Osteocyte (in vitro differentiated cells): ENCODE data around the gene RAPGEF2. TPM values are rescaled to one million over a fixed set of nuclear protein-coding genes. Genes with fewer than 3 reads are reported as not detected.
A peak's percentile ranks its signal among the peaks of the same experiment; 100 is the strongest.
"Not testable (repeated sequence)": the region's sequence is repeated elsewhere in the genome, so short reads cannot be mapped to it uniquely, and the experiment has no call there.

Experiments used
- DNase-seq: peaks from one replicate; pipeline ENCODE4 v3.0.0; 2021; ENCODE audit warnings: mixed read lengths; ENCODE audit not compliant: unreplicated experiment; ENCODE audit errors: extremely low spot score
- H3K27ac Mint-ChIP-seq: one replicate; pipeline ENCODE4 v1.8.0; 2021; ENCODE audit warnings: mild to moderate bottlenecking, mixed read lengths; ENCODE audit not compliant: unreplicated experiment
- H3K27me3 Mint-ChIP-seq: one replicate; pipeline ENCODE4 v1.8.0; 2021; ENCODE audit warnings: mixed read lengths; ENCODE audit not compliant: unreplicated experiment
- H3K36me3 Mint-ChIP-seq: one replicate; pipeline ENCODE4 v1.8.0; 2021; ENCODE audit warnings: mixed read lengths; ENCODE audit not compliant: unreplicated experiment
- H3K4me1 Mint-ChIP-seq: one replicate; pipeline ENCODE4 v1.8.0; 2021; ENCODE audit warnings: mixed read lengths; ENCODE audit not compliant: unreplicated experiment
- H3K4me3 Mint-ChIP-seq: one replicate; pipeline ENCODE4 v1.8.0; 2021; ENCODE audit warnings: mild to moderate bottlenecking, moderate library complexity, mixed read lengths; ENCODE audit not compliant: unreplicated experiment
- H3K9me3 Mint-ChIP-seq: one replicate; pipeline ENCODE4 v1.8.0; 2021; ENCODE audit warnings: mixed read lengths; ENCODE audit not compliant: unreplicated experiment
- CTCF ChIP-seq: fragments of 200-600 bp; sonication (generic); IDR thresholded peaks from 2 replicates; pipeline ENCODE4 v1.5.0; 2021; ENCODE audit warnings: antibody characterized with exemption, mild to moderate bottlenecking, moderate library complexity
- total RNA-seq: library from RNA; stranded (reverse); gene quantifications from 2 replicates; pipeline ENCODE4 v1.2.1, GENCODE V29; 2021

Gene RAPGEF2
- total RNA-seq, 1 donor from 2014 or later = 22.7 TPM

GRCh38 chr4:159305129-159305528 lies 202.2 kb downstream of the RAPGEF2 start:
- no peaks in the 10 kb centered on the region for H3K27me3 Mint-ChIP-seq
- H3K36me3 Mint-ChIP-seq = peaks cover 14% of the 10 kb centered on the region
- no peak overlapping the region for H3K27ac Mint-ChIP-seq
- H3K9me3 Mint-ChIP-seq = peaks cover 17% of the 10 kb centered on the region
- no peak for TF ChIP-seq CTCF
- DNase-seq = no peak
- no peak overlapping the region for H3K4me3 Mint-ChIP-seq
- peaks cover 16% of the 10 kb centered on the region for H3K4me1 Mint-ChIP-seq

- H3K27ac Mint-ChIP-seq = no peak overlapping the region
- peaks cover 16% of the 10 kb centered on the region for H3K4me1 Mint-ChIP-seq
- H3K36me3 Mint-ChIP-seq = peaks cover 14% of the 10 kb centered on the region
- TF ChIP-seq CTCF = no peak
- no peaks in the 10 kb centered on the region for H3K27me3 Mint-ChIP-seq
- H3K9me3 Mint-ChIP-seq = peaks cover 17% of the 10 kb centered on the region
- no peak overlapping the region for H3K4me3 Mint-ChIP-seq
- DNase-seq = no peak
Measured at GRCh38 chr4:159307929-159308328, 205.1 kb downstream of the RAPGEF2 start.

GRCh38 chr4:159308566-159309340 lies 205.9 kb downstream of the RAPGEF2 start:
- no peak for DNase-seq
- Mint-ChIP-seq H3K4me3 (no peak overlapping the region), H3K4me1 (peaks cover 16% of the 10 kb centered on the region), H3K36me3 (peaks cover 14% of the 10 kb centered on the region), H3K27ac (peak overlapping the region; percentile 64), H3K27me3 (no peaks in the 10 kb centered on the region), H3K9me3 (peaks cover 17% of the 10 kb centered on the region)
- no peak for TF ChIP-seq CTCF

DNA sequence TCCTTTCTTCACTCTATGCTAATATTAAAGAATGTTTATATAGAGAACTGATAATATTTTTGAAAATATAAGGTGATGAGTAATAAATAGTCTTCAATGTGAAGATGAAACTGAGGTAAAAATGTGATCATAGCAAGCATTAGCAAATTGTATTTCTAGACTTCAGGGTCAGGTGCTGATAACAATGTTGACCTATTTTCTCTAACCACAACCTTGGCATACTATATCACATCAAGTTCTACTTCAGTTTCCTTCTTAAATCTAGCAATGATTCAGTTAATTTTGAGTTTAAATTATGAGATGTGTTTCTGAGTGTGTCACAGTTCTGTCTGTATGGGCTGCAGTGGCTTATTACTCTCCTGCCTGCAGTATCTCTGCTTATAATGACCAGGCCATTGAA lies 209.4 kb downstream of the RAPGEF2 start:
- Mint-ChIP-seq H3K27me3 (no peaks in the 10 kb centered on the region), H3K36me3 (peaks cover 18% of the 10 kb centered on the region), H3K4me3 (no peak overlapping the region), H3K27ac (no peak overlapping the region), H3K4me1 (peaks cover 16% of the 10 kb centered on the region), H3K9me3 (no peaks in the 10 kb centered on the region)
- no peak for DNase-seq
- no peak for TF ChIP-seq CTCF

GRCh38 chr4:159315879-159316278 lies 213.0 kb downstream of the RAPGEF2 start:
- not testable (repeated sequence) for H3K4me3 Mint-ChIP-seq, H3K4me1 Mint-ChIP-seq, DNase-seq, H3K27me3 Mint-ChIP-seq, H3K27ac Mint-ChIP-seq, H3K9me3 Mint-ChIP-seq
- H3K36me3 Mint-ChIP-seq = peaks cover 18% of the 10 kb centered on the region
- TF ChIP-seq CTCF = peak; percentile 41
